Nasal cavity respiratory epithelium epithelial cell of viscerocranial mucosa (primary cell): Measurements from ENCODE around the gene NGRN. TPM values are rescaled to one million over a fixed set of nuclear protein-coding genes. Genes with fewer than 3 reads are reported as not detected.

Experiments
- total RNA-seq: library from RNA; depleted of rRNA; stranded (reverse); fragments of >200 nt; gene quantifications from 2 replicates; pipeline ENCODE4 v1.2.3, GENCODE V29; 2014

The NGRN gene, protein sequence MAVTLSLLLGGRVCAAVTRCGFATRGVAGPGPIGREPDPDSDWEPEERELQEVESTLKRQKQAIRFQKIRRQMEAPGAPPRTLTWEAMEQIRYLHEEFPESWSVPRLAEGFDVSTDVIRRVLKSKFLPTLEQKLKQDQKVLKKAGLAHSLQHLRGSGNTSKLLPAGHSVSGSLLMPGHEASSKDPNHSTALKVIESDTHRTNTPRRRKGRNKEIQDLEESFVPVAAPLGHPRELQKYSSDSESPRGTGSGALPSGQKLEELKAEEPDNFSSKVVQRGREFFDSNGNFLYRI
- total RNA-seq, result 107 and 122 TPM in 2 replicates

GRCh38 chr15:90265271-90266060 is at the start of gene NGRN:
Gene NGRN (plus strand): TSS chr15:90265672. CDS start chr15:90265713, 41 bp downstream.

GRCh38 chr15:90233387-90234095 is 31.9 kb upstream of the NGRN start, which contains the start of gene CIB1:
Gene CIB1 (minus strand): TSS chr15:90233941. CDS start chr15:90233885, 56 bp downstream.

GRCh38 chr15:90234096-90234988 is 31.1 kb upstream of the NGRN start, which contains the start of gene GDPGP1:
Gene GDPGP1 (plus strand): TSS chr15:90234209. CDS start chr15:90240909, 6,700 bp downstream.

DNA sequence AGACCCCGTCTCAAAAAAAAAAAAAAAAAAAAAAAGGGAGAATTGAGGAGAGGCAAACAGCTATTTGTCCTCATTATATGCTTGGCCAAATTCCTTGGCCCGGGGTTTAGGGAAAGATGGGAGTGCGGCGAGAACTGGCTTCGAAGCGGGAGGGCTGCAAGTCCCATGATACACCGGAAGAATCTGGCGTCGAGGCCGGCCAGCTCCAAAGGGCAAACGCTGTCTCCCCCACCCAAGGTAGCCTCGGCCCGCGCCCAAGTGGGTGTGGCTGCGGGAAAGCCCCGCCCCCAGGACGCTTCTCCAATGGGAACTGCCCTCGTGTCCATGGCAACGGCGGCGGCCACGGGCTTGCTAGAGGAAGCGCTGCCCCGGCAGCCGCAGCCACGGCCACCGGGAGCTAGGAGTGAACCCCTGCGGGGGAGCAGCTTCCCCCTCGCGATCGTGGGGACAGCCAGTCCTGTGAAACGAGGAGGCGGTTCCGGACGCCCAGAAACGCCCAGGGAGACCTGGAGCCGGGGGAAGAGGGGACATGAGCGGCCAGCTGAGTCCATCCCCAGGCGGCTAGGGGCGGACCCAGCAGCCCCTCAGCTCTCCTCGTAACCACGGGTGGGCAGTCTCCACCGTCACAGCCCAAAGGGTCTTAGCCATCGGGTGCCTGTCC is 16.1 kb upstream of the NGRN start, which contains the start of gene TTLL13:
Gene TTLL13, plus strand, starts transcription at position 354 of the 661 bp plus-strand sequence. CDS start 1,075 bp downstream, outside the sequence.

Other genes starting within 250 kb of the NGRN start
- 22.9 and 71.1 TPM in 2 replicates for gene IDH2, start 163.2 kb upstream of the NGRN start, total RNA-seq
- 117 and 329 TPM in 2 replicates for gene SEMA4B, start 64.3 kb upstream of the NGRN start, total RNA-seq
- gene CIB1, start 31.7 kb upstream of the NGRN start, total RNA-seq, result 27.0 and 30.8 TPM in 2 replicates
- 4.1 and 5.0 TPM in 2 replicates for gene GDPGP1, start 31.5 kb upstream of the NGRN start, total RNA-seq
- under 0.01 and 0.07 TPM in 2 replicates for gene TTLL13, start 16.1 kb upstream of the NGRN start, total RNA-seq
- 3.4 and 8.5 TPM in 2 replicates for gene ZNF774, start 86.6 kb downstream of the NGRN start, total RNA-seq
- gene IQGAP1, start 122.6 kb downstream of the NGRN start, total RNA-seq, result 315 and 505 TPM in 2 replicates